Sciatic nerve (tissue), 2 donors: ENCODE results near the gene TSPAN5. TPM values are rescaled to one million over a fixed set of nuclear protein-coding genes. Genes with fewer than 3 reads are reported as not detected.

Source experiments
- ATAC-seq: fragments of 200-7000 bp; cut with Tn5 transposase; one replicate; pipeline ENCODE4 v1.9.1; 2020; ENCODE audit warnings: mild to moderate bottlenecking, moderate library complexity
- DNase-seq: peaks from one replicate; pipeline ENCODE4 v3.0.0-alpha.2; 2020; ENCODE audit warnings: low spot score
- intact Hi-C: fragments of 100-400 bp; cut with DNase I; formaldehyde crosslinking; loops from one replicate; pipeline ENCODE4 v1.14.2; 2022
- total RNA-seq: library from RNA; stranded (reverse); fragmentation: NEBNext Ultra II Directional; extraction: Animal tissue kit (Norgen Biotek cat#: 25700); gene quantifications from one replicate; pipeline ENCODE4 v1.2.1, GENCODE V29; 2021
- donor health status: DM: no; HTN: no; CAD: no.
- donor health status: DM: no; HTN: no; CAD: no.

Gene TSPAN5
- total RNA-seq, 1 donor from 2014 or later, result 19.1 TPM

DNA sequence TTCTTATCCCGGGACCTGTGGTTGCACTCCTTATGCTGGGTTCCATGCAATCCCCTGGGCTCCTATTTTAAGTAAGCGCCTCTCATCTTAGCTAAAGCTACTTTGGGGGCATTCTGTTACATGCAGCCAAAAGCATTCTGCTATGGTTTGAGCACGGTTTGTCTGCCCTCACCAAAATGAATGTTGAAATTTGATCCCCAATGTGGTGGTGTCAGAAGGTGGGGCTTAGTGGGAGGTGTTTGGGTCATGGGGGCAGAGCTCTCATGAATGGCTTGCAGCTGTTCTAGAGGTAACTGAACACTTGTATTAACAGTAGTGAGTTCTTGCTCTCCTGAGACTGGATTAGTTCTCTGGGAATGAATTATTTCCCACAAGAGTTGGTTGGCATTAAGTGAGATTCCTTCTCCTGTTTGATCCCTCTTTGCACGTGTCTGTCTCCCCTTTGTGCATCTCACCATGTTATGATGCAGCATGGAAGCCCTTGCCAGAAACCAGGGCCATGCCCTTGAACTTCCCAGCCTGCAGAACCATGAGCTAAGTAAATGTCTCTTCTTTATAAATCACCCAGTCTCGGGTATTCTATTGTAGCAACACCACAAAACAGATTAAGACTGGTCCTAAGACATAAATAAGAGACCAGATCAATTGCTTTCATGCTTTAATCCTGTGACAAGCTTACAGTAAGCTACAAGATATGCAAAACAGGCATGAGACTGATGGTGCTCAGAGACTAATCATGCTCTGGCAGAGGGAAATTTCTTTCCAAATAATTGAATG, 141.8 kb downstream of the TSPAN5 start:
- no peak for ATAC-seq
- intact Hi-C loops, result no loop called here
- no peak for DNase-seq

- ATAC-seq (no peak), DNase-seq (no peak)
- intact Hi-C loops, result no loop called here
Observed at GRCh38 chr4:98516042-98516440, 142.4 kb downstream of the TSPAN5 start.

- ATAC-seq (no peak), DNase-seq (no peak)
- intact Hi-C loops, result no loop called here
Observed at GRCh38 chr4:98515470-98515809, 143.0 kb downstream of the TSPAN5 start.

GRCh38 chr4:98514741-98515469, 143.5 kb downstream of the TSPAN5 start:
- ATAC-seq (no peak), DNase-seq (no peak)
- intact Hi-C loops, result no loop called here

GRCh38 chr4:98512918-98513317, 145.5 kb downstream of the TSPAN5 start:
- DNase-seq (no peak), ATAC-seq (no peak)
- intact Hi-C loops, result no loop called here

GRCh38 chr4:98510757-98511517, 147.5 kb downstream of the TSPAN5 start:
- no peak for DNase-seq
- intact Hi-C loops, result no loop called here
- no peak for ATAC-seq

DNA sequence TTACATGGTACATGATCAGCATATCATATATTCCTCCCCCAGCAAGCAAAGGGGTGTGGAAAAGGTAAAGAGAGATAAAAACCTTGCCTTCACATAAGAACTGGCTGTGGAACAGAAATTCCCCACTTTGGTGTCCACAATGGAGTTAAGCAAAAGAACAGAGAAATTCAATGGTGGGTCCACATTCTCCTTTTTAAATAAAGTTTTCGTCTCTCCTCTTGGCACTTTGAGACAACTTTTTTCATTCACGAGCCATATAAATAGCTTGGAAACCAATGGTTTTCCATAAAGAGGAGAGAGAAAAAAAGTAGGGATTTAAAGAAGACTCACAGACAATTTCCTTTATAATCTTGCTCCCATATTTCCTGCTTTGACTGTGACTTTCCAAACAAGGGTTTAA, 148.1 kb downstream of the TSPAN5 start:
- ATAC-seq, result no peak
- no peak for DNase-seq
- intact Hi-C loops, result no loop called here

DNA sequence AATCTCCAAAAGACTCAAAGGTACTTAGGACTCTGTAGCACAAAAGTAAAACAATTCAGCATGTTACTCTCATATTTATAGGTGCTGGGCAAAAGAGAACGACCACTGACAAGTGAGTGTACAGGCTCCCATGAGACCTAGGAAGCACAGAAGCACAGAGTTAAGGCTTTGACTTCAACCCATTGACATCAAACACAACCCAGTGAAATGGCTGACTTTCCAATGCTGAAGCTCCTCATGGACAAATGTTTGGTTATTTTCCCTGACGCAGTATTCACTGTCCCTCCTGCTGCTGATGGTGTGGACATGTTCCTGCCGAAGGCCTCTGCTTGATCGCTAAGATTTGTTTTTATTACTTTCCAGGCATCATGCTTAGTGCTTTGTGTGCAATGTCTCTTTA, 148.7 kb downstream of the TSPAN5 start:
- ATAC-seq (no peak), DNase-seq (no peak)
- intact Hi-C loops, result no loop called here

DNA sequence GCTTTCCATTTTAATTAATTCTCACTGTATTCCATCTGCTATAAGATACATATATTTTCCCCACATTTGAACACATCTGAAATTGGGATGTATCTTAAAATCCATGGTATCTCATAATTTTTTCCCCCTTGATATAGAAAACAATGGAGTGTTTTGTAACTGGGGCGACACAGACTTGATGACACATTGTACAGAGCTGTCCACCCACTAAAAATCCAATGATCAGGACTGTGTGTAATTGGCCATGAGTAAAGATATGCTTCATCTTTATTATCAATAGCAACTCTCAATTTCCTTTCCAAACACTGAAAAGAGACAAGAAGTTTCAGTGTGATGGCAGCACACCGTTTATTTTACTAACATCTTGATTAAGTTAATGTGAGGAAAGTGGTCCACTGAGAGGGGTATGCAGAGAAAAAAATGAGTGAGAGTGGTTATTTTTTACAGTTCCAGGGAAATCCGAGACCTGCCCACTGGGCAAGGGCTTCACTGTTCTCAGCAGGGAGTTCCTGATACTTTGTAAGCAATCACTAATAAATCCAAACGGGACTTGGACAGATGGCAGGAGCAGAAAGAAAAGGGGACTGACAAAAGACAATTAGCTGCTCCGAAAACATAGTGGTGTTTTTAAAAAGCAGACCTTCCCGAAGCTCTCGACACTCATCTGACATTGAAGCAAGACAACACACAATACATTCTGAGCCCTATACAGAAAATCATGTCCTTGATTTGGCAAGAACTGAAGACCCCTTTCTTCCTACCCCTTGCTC, 149.4 kb downstream of the TSPAN5 start:
- DNase-seq, result no peak
- intact Hi-C loops, result no loop called here
- no peak for ATAC-seq

DNA sequence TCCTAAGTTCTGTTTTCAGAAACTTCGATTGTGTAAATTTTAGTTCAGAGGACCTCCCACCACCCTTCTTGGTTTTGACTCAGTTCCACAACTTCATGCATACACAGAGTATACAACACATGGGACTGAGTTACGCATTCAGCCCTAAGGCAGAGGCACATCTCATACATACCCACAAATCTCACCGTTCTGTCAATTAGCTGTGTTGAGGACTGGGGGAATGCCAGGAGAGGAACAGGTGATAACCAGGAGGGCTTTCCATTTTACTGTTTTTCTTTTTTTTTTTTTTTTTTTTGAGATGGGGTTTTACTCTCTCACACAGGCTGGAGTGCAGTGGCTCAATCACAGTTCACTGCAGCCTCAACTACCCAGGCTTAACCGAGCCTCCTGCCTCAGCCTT, 150.2 kb downstream of the TSPAN5 start:
- intact Hi-C loops, result no loop called here
- no peak for ATAC-seq

DNA sequence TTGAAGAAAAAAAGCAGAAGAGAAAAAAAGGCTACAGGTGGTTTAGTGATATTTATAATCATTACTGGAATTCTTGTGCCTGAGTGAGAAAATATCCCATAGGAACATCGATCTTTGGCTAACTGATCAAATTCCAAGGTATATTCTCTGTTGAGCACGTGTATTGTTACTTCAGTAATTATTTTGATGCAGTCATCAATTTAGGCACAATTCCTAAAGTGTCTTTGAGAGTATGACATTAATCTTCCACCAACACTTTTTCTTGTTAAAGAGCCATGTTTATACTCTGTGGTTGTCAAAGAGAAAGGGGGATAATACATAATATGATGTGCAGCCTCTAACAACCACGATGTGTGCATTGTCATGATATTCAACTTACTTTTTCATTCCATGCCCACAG, 151.1 kb downstream of the TSPAN5 start:
- DNase-seq, result no peak
- intact Hi-C loops, result no loop called here
- no peak for ATAC-seq

More for the DNA sequence above, 150.2 kb downstream of the TSPAN5 start:
- no peak for DNase-seq

DNA sequence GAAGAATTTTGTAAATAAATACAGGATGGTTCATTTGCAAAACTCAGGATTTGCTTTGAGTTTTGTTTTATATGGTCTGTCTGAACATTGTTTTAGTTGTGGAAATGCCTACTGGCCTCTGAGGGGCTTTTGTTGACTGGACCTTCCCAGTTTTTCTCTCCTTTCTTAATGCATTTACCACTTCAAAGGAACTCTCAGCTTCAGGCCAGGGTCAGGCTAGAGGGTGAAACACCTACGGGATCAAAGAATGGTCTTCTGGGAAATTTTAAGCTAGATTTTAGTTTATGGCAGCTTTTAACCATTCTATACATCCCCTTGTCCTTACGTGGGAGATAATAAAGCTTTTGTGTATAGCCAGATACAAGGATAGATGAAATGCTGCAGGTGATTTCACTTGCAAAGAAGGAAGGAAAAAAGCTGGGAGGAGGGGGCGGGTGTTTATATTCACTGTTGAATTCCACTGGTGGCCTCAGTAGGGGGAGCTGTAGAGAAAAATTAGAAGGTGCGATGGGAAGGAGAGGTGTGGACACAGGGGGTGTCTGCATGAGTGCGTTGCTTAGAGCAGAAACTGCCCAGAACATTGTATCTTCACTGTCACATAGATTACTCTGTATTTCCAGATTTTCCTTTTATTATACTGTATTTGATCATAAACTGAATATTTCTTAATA, 151.8 kb downstream of the TSPAN5 start:
- no peak for DNase-seq
- no peak for ATAC-seq
- intact Hi-C loops, result no loop called here

DNA sequence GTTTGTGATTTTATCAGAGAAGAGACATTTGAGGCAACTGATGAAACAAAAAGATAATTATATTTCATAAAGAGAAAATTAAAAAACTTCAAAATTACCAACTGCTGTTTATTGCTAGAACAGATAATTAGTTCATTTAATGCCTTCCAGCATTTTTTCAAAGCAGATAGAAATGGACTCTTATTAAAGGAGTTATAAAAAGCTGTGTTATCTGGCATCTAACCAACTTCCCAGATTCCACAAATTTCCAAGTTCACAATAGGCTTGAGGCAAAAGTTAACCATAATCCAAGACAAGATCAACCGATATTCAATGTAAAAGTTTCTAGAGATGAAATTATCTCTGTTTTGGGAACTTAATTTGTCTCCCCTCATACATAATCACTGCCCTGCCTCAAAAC, 152.4 kb downstream of the TSPAN5 start:
- ATAC-seq (no peak), DNase-seq (no peak)
- intact Hi-C loops, result no loop called here

DNA sequence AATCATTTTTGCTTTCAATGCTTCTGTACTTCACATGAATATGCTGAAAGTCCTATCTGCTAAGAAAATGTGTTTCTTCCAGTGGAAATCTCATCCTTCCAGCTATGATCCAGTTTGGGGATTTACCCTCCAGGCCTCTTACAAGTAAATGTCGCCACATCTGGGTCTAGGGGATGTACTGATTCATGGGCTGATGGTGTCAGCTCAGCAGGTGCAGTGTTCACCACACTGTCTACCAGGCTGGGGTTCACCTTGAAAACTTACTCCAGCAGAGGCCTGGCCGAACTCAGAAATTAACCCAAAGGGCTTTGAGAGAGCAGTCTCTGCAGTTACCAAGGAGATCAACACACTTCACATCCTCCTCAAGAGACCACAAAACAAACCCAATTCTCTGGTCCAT, 154.3 kb downstream of the TSPAN5 start:
- intact Hi-C loops, result no loop called here
- ATAC-seq (no peak), DNase-seq (no peak)

GRCh38 chr4:98503676-98504075, 154.7 kb downstream of the TSPAN5 start:
- DNase-seq, result no peak
- intact Hi-C loops, result no loop called here
- no peak for ATAC-seq

DNA sequence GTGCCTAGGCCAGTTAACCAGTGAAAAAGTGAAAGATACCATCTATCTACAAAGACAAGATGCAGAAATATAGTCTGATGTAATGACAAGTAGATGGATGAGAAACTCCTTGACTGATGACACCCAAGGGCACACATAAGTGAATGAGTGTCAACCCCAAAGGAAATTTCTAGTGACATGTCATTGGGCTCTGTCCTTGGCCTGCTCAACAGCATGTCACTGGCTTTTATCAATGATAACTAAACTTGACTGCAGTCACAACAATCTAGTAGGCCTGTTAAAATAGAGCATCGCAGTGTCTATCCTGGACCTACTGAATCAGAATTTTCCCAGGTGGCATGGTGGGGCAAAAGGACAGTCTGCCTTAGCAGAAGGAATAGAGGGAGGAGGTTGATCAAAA, 155.8 kb downstream of the TSPAN5 start:
- intact Hi-C loops, result no loop called here
- ATAC-seq (no peak), DNase-seq (no peak)

DNA sequence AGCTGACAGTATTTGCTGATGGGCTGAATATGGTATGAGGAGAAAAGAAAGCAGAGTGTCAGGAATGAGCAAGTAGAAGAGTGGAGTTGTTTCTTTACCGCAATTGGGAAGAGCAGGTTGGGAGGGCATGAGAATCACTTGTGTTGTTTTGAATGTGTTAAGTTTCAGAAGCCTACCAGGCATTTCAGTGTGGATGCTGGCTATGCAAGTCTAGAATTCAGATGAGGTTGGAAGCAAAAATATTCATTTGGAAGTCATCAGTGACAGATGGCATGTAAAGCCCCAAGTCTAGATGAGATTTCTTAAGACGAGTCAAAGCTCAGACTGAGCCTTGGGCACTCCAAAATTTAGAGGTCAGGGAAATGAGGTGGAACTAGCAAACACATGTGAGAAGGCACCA, 156.4 kb downstream of the TSPAN5 start:
- ATAC-seq, result no peak
- intact Hi-C loops, result no loop called here
- no peak for DNase-seq

DNA sequence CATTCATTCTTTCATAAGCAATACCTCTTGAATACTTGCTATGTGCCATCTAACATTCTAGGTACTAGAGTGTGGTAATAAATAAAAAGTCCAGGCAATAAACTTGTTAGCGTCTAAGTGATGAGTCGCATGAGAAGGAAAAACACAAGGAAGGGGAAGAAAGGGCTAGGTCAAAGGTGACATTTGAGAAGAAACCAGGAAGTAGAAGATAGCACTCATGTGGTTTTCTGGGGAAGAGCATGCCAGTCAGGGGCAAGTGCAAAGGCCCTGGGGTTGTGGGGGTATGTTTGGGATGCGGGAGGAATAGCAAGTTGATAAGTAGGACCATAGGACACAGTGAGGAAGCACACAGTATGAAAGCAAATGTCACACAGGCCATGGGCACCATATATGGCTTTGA, 157.0 kb downstream of the TSPAN5 start:
- intact Hi-C loops, result no loop called here
- DNase-seq (no peak), ATAC-seq (no peak)

DNA sequence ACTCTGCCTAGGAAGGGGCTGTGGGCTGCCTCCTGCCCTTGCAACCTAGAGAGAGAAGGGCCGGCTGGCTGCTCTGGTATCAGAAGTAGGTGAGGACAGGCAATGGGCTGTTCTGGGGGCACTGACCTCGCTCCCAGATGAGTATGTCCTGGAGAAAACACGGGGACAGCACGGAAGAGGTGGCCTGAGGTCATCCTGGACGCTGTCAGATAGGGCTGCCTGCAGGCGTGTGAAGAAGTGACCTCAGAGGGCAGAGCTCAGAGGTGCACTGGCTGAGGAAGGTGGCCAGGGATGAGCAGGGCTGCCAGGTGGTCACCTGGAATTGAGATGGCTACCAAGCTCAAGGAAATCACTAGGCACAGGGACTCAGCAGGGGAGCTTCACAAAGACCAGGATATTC, 159.6 kb downstream of the TSPAN5 start:
- intact Hi-C loops, result no loop called here
- ATAC-seq, result peak; percentile 12
- no peak for DNase-seq
